Muscle layer of colon (tissue), 2 donors: ENCODE results near the gene UBE2J2.

Experiments
- H3K27ac ChIP-seq: one replicate; pipeline ENCODE4 v1.7.0; 2013; ENCODE audit warnings: low read depth, mild to moderate bottlenecking, low read length, moderate library complexity
- H3K27me3 ChIP-seq, 2 donors: one replicate each; pipeline ENCODE4 v1.7.0; 2013; ENCODE audit warnings: low read length in 2 of 2, mild to moderate bottlenecking in 2 of 2; ENCODE audit not compliant: insufficient read depth in 2 of 2, control insufficient read depth in 1 of 2
- H3K36me3 ChIP-seq: one replicate; pipeline ENCODE4 v1.7.0; 2013; ENCODE audit warnings: mild to moderate bottlenecking, low read length; ENCODE audit not compliant: insufficient read depth
- H3K4me1 ChIP-seq: one replicate; pipeline ENCODE4 v1.7.0; 2013; ENCODE audit warnings: mild to moderate bottlenecking, low read length; ENCODE audit not compliant: insufficient read depth
- H3K4me3 ChIP-seq, 2 donors: one replicate each; pipeline ENCODE4 v1.7.0; 2013; ENCODE audit warnings: low read length in 2 of 2, low read depth in 1 of 2, mild to moderate bottlenecking in 1 of 2, moderate library complexity in 1 of 2
- H3K9ac ChIP-seq: one replicate; pipeline ENCODE4 v1.7.0; 2013; ENCODE audit warnings: low read length
- H3K9me3 ChIP-seq: one replicate; pipeline ENCODE4 v1.7.0; 2013; ENCODE audit warnings: mild to moderate bottlenecking, low read length
- donor health status: abdominal sarcoma.
- donor health status: Adenocarcinoma of cecum.

UBE2J2 gene

DNA sequence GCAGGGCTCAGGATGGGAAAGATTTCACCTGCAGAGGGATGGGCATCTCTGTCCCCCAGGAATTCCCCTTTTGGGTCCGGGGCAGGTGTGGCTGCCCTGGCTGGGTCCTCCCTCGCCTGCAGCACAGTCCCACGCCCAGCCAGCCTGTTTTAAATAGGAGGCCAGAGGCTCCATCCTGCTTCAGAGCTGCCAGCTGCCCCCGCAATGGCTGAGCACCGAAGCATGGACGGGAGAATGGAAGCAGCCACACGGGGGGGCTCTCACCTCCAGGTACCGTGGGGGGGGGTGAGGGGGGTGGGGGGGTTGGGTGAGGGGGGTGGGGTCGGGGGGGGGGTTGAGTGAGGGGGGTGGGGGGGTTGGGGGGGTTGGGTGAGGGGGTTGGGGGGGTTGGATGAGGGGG, 10.2 kb upstream of the UBE2J2 start:
- Histone ChIP-seq H3K27ac (no peak overlapping the region), H3K9ac (no peak overlapping the region), H3K36me3 (no peaks in the 10 kb centered on the region), H3K4me3 (no peak overlapping the region), H3K9me3 (no peaks in the 10 kb centered on the region), H3K4me1 (no peaks in the 10 kb centered on the region), H3K27me3 (peaks cover 0 to 32% of the 10 kb centered on the region in 2 donors)

DNA sequence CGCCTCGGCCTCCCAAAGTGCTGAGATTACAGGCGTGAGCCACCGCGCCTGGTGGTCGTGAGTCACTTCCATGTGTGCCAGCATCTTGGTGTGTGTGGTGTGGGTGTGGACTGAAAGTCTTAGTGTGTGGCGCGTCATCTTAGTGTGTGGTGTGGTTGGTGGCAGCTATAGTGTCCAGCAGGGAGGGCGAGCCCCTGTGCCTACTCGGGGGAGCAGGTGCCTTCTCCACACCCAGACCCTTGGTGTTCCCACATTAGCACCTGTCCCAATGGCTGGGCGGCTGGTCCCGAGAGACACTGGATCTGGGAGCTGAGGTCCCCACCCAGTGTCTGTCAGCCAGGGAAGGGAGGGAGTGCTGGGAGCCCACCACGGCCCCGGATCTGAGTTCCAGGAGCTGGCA, 9.3 kb upstream of the UBE2J2 start:
- Histone ChIP-seq H3K4me1 (no peaks in the 10 kb centered on the region), H3K9me3 (no peaks in the 10 kb centered on the region), H3K27me3 (peaks cover 0 to 32% of the 10 kb centered on the region in 2 donors), H3K9ac (no peak overlapping the region), H3K36me3 (no peaks in the 10 kb centered on the region), H3K27ac (no peak overlapping the region), H3K4me3 (no peak overlapping the region)

DNA sequence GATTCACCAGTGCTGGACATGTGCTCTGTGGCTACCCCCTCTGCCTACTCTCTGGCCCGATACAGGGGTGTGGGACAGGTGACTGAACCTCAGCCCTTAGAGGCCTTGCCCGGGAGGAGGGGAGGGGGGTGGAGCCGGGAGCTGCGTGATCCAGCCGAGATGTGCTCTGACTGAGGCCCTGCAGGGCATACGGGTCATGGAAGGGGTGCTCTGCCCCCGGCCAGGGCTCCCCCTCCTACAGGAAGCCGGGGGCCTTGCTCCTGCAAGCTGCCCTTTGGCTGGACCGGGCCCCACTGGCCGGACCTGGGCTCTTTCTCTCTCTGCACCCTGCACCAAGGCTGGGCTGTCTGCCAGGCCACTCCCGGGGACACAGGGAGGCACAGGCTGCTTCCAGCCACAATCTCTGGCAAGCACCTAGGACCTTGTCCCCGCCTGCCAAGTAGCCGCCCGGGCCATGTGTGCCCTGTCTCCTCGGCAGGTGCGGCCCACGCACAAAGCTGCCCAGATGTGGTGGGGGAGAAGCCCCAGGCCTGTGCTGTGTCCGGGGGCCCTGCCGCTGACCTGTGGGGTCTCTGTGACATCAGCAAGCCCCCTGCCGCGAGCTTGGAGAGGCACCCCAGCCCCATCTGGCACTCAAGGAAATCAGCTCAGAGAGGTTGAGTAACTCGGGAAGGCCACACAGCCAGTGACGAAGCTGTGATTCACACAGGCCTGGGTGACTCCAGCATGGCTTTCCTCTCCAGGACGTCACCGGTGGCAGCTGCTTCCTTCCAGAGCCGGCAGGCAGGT, 8.1 kb upstream of the UBE2J2 start:
- Histone ChIP-seq H3K27ac (no peak overlapping the region), H3K9me3 (no peaks in the 10 kb centered on the region), H3K9ac (no peak overlapping the region), H3K4me1 (no peaks in the 10 kb centered on the region), H3K27me3 (peaks cover 0 to 22% of the 10 kb centered on the region in 2 donors), H3K4me3 (no peak overlapping the region), H3K36me3 (no peaks in the 10 kb centered on the region)

DNA sequence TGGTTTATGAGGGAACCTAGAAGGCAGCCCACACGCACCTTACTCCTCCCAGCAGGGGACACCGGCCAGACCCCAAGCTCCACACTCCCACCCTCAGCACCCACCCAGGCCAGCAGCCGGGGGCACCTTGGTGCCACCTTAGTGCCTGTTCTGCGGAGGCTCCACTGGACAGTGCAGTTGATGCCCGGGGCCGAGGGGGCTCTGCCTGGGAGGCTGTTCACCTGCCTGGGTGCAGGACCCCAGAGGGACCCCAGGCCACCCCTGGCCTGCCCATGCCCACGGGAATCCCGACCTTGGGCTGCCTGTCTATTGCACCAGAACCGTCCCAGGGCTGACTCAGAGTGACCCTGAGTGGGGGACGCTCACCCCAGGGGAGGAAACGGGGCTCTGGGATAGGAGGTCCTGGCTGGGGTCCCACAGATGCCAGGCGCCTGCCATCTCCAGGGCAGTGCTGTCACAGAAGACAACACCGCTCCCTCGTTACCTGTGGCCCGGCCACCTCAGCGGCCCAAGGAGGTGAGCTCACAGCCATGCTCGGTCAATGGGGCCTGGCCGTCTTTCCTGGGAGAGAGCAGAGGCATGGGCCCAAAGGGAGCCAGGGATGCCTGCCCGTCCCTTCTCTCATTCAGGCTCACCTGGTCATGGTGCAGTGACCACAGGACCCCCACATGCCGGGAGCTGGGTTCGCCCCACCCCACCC, 7.3 kb upstream of the UBE2J2 start:
- Histone ChIP-seq H3K9ac (no peak overlapping the region), H3K4me3 (no peak overlapping the region), H3K4me1 (no peaks in the 10 kb centered on the region), H3K27ac (no peak overlapping the region), H3K36me3 (no peaks in the 10 kb centered on the region), H3K27me3 (peaks cover 0 to 14% of the 10 kb centered on the region in 2 donors), H3K9me3 (no peaks in the 10 kb centered on the region)

DNA sequence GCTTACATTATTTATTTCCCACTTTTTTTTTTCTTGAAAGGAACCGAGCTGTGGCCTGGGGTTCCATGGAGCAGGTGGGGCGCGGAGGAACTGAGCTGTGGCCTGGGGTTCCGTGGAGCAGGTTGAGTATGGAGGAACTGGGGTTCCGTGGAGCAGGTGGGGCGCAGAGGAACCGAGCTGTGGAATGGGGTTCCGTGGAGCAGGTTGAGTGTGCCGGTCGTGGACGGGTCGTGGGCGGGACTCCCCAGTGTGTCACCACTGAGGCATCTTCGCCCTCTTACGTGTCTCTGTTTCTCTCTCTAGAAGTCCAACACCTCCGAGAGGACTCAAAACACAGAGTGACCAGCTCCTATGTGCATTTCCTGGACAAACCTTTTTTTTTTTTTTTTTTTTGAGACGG, 5.4 kb upstream of the UBE2J2 start:
- Histone ChIP-seq H3K27ac (no peak overlapping the region), H3K27me3 (no peaks in the 10 kb centered on the region), H3K4me1 (peaks cover 7% of the 10 kb centered on the region), H3K36me3 (no peaks in the 10 kb centered on the region), H3K9me3 (no peaks in the 10 kb centered on the region), H3K4me3 (no peak overlapping the region), H3K9ac (no peak overlapping the region)

DNA sequence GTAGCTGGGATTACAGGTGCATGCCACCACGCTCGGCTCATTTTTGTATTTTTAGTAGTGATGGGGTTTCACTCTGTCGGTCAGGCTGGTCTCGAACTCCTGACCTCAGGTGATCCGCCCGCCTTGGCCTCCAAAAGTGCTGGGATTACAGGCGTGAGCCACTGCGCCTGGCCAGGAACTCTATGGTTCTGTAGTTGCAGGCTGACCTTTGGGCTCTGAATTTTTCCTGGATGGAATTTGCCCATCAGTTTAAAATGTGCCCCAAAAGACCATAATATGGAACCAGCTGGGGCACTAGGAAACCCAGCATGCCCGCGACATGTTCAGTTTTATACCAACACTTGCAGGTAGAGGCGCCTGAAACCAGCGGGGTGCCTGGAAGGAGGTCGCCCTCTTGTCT, 5.0 kb upstream of the UBE2J2 start:
- no peaks in the 10 kb centered on the region for H3K36me3 ChIP-seq
- H3K4me3 ChIP-seq, result no peak overlapping the region
- H3K27me3 ChIP-seq, result no peaks in the 10 kb centered on the region
- H3K9me3 ChIP-seq, result no peaks in the 10 kb centered on the region
- peaks cover 7% of the 10 kb centered on the region for H3K4me1 ChIP-seq
- H3K9ac ChIP-seq, result no peak overlapping the region
- no peak overlapping the region for H3K27ac ChIP-seq

DNA sequence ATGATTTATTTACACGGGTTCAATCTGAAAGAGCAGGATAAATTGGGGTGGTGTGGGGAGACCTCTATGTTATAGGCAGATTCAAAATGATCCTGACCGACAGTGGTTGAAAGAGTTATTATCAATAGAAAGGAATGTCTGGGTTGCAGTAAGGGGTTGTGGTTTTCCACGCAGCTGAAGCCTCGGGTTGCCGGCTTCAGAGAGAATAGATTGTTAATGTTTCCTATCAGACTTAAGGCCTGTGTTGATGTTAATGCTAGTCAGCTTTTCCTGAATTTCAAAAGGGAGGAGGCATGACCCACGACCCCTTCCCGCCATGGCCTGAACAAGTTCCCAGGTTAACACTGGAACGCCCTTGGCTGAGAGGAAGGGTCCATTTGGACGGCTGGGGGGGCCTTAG, 2.2 kb upstream of the UBE2J2 start:
- no peak overlapping the region for H3K9ac ChIP-seq
- H3K4me1 ChIP-seq, result peaks cover 27% of the 10 kb centered on the region
- H3K4me3 ChIP-seq, result no peak overlapping the region

DNA sequence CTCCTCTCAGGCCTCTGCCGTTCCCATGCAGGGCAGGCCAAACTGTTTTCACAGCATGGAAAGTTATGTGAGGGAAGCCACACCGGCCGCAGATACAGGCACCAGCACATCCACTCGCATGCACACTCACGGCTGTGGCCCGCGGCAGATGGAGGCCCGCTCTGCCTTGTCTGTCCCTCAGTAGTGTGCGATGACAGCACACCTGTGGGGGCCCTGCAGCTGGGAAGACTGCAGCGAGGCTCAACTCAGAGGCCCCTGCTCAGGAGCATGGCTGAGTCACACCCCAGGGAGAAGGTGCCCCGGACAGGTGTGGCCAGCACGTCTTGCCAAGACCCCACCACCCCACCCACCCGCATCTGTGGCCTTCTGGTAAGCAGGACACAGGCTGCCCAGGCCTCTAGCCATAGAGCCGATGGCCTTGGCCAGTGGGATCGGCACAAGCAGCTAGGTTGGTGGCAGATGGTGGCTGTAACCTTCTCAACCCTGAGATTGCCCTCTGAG, 1.3 kb upstream of the UBE2J2 start:
- H3K4me3 ChIP-seq, result peak overlapping the region in 1 of 2 donors; percentile 63
- H3K27ac ChIP-seq, result peak overlapping the region; percentile 54
- H3K36me3 ChIP-seq, result no peaks in the 10 kb centered on the region
- peaks cover 36% of the 10 kb centered on the region for H3K4me1 ChIP-seq
- no peaks in the 10 kb centered on the region for H3K27me3 ChIP-seq
- H3K9me3 ChIP-seq, result no peaks in the 10 kb centered on the region
- no peak overlapping the region for H3K9ac ChIP-seq

More for the DNA sequence above, 2.2 kb upstream of the UBE2J2 start:
- H3K27me3 ChIP-seq, result no peaks in the 10 kb centered on the region
- no peaks in the 10 kb centered on the region for H3K9me3 ChIP-seq
- no peak overlapping the region for H3K27ac ChIP-seq
- no peaks in the 10 kb centered on the region for H3K36me3 ChIP-seq

DNA sequence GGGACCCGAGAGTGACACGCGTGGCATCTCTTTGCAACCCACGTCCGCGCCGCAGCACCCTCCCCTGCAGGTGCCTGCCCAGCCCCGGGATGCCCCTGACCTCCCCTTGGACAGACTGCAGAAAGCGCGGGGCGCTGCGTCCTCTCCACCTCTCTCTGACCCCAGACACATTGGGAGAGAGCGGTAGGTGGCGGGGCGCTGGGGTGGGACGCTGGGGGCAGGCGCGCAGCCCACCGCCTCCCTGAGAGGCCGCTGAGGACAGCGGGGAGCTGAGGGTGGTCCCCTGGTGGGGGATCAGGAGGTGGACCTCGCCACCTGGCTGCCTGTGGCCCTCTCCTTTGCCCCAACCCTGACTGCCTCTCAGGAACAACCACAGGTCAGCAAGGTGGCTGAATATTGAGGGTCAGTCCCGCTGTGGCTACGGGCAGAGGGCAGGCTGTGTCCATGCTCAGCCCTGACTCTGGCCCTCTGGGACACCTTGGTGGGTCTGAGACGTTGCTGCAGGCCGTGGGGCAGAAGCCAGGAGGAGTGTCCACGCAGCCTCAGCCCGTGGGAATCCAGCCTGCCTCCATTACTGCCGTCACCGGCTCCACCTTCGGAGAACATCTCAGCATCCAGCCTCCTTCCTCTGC, 761 bp upstream of the UBE2J2 start:
- H3K36me3 ChIP-seq, result no peaks in the 10 kb centered on the region
- H3K4me1 ChIP-seq, result peaks cover 37% of the 10 kb centered on the region
- H3K27ac ChIP-seq, result peak overlapping the region; percentile 54
- H3K9ac ChIP-seq, result peak overlapping the region; percentile 44
- no peaks in the 10 kb centered on the region for H3K27me3 ChIP-seq
- H3K4me3 ChIP-seq, result peak overlapping the region; percentile 63 to 66
- H3K9me3 ChIP-seq, result no peaks in the 10 kb centered on the region

DNA sequence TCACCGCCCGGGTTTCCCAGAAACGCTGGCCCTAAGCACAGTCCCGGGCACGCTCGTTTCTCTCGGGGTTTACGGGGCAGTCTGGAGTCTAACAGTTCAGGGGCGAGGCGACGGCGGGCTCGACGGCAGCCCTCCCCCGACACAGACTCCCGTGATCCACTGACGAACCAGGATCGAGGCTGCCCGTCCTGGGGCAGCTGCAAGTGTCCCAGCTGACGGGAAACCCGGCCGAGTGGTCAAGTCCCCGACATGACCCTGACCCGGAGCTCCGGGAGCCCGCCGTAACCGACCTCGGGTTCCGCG, 494 bp downstream of the UBE2J2 start:
- Histone ChIP-seq H3K36me3 (peaks cover 5% of the 10 kb centered on the region), H3K27ac (peak overlapping the region; percentile 41), H3K27me3 (no peaks in the 10 kb centered on the region), H3K9ac (peak overlapping the region; percentile 80), H3K4me1 (peaks cover 37% of the 10 kb centered on the region), H3K4me3 (peak overlapping the region; percentile 56 to 91), H3K9me3 (no peaks in the 10 kb centered on the region)

DNA sequence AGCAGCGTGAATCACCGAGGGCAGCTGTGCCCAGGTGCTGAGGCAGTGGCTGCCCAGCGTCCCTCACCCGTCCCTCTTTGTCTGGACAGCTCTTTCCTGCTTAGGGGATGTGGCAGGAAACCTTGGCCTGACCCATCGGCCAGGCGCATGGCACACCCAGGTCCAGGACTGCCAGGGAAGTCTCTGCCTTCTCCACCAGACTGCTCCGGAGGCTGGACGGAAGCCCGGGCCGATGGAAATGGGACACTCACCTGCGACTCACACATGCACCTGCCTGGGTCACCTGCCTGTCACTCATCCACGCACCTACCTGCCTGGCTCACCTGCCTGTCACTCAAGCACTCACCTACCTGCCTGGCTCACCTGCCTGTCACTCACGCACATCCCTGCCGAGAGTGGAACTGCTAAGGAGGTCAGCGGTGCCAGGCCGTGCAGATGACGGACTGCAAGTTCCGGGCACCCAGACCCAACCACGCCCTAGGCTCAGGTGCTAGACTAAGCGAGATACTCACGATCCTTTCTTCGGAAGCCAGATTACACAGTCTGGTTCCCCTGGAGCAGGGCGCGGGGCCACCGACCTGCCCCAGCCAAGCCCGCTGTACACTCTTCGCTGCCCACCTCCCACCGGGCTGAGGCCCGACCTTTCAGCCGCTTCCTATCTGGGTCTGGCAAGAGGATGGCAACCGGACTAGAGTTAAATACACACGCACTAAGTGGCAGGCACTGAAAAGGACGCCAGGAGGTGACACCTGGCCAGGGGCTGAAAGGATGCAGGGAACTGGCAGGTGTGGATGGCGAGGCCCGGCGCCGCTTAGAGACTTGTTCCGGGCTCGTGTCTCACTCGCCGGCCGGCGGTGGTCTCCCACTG, 1.1 kb downstream of the UBE2J2 start:
- H3K9ac ChIP-seq, result peak overlapping the region; percentile 80
- peaks cover 37% of the 10 kb centered on the region for H3K4me1 ChIP-seq
- H3K27ac ChIP-seq, result peak overlapping the region; percentile 41
- no peaks in the 10 kb centered on the region for H3K27me3 ChIP-seq
- H3K36me3 ChIP-seq, result peaks cover 11% of the 10 kb centered on the region
- peak overlapping the region; percentile 56 to 91 for H3K4me3 ChIP-seq
- no peaks in the 10 kb centered on the region for H3K9me3 ChIP-seq
